DMS79 treated with DMSO at 0.1 percent for 48 hours (cell line): ENCODE measurements around the gene BLTP3A.
"Not testable (repeated sequence)": the region's sequence is repeated elsewhere in the genome, so short reads cannot be mapped to it uniquely, and the experiment has no call there.

Experiments used
- DNase-seq: peaks from one replicate; lab custom pipeline; 2025; lab: John Stamatoyannopoulos, UW

BLTP3A gene

GRCh38 chr6:34791701-34792604, at the start of gene BLTP3A:
Gene BLTP3A, plus strand, starts transcription at chr6:34792083. Its CDS starts 168 bp downstream, at chr6:34792251.
- peak; percentile 83 for DNase-seq

- DNase-seq, result no peak
Measured at GRCh38 chr6:34742094-34742493, 49.8 kb upstream of the BLTP3A start.

GRCh38 chr6:34743625-34744293, 48.1 kb upstream of the BLTP3A start:
- DNase-seq, result no peak

GRCh38 chr6:34744294-34744647, 47.6 kb upstream of the BLTP3A start:
- not testable (repeated sequence) for DNase-seq

- DNase-seq, result peak; percentile 31
Measured at GRCh38 chr6:34745277-34746103, 46.4 kb upstream of the BLTP3A start.

- DNase-seq, result peak; percentile 87
Measured at GRCh38 chr6:34746104-34746846, 45.6 kb upstream of the BLTP3A start.

- no peak for DNase-seq
Measured at GRCh38 chr6:34748757-34749156, 43.1 kb upstream of the BLTP3A start.

- DNase-seq, result peak; percentile 25
Measured at GRCh38 chr6:34756513-34756856, 35.4 kb upstream of the BLTP3A start.

- no peak for DNase-seq
Measured at GRCh38 chr6:34757687-34758274, 34.1 kb upstream of the BLTP3A start.

- DNase-seq, result no peak
Measured at GRCh38 chr6:34760108-34760507, 31.8 kb upstream of the BLTP3A start.

GRCh38 chr6:34761681-34762080, 30.2 kb upstream of the BLTP3A start:
- not testable (repeated sequence) for DNase-seq

- no peak for DNase-seq
Measured at GRCh38 chr6:34768148-34768547, 23.7 kb upstream of the BLTP3A start.

- no peak for DNase-seq
Measured at GRCh38 chr6:34771727-34772126, 20.2 kb upstream of the BLTP3A start.

- DNase-seq, result no peak
Measured at GRCh38 chr6:34772940-34773339, 18.9 kb upstream of the BLTP3A start.

- no peak for DNase-seq
Measured at GRCh38 chr6:34773916-34774315, 18.0 kb upstream of the BLTP3A start.

- no peak for DNase-seq
Measured at GRCh38 chr6:34774967-34775366, 16.9 kb upstream of the BLTP3A start.

GRCh38 chr6:34785375-34785774, 6.5 kb upstream of the BLTP3A start:
- not testable (repeated sequence) for DNase-seq

- DNase-seq, result not testable (repeated sequence)
Measured at GRCh38 chr6:34787152-34787551, 4.7 kb upstream of the BLTP3A start.

GRCh38 chr6:34788111-34788510, 3.8 kb upstream of the BLTP3A start:
- no peak for DNase-seq

- DNase-seq, result peak; percentile 83
Measured at GRCh38 chr6:34791164-34791700, 651 bp upstream of the BLTP3A start.
